ENCODE results near the gene KCNA1.

DNA sequence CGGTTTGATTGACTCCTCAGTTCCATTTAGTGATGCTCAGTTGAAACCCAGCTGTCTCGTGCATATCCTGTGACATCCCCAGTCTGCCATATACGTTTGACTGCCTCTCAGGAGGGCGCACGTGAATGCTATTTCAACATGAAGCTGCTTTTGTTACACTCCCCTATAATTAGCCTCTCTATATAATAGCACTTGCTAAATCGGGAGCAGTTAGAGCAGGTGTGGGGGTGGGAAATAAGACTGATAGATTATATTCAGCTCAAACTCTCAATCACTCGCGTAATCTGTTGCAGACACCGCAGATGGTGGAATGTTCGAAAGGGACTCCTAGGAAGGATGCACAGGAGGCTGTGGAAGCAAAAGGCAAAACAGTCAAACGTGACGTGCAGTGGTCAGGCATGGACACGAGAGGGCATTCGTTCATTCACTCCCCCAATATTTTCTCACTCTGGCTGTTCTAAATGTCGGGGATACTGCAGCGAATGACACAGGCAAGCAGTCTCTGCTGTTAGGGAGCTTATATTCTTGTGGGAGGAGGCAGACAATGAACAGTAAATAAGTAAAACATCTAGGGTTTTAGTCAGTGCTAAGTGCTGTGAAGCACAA, 29.8 kb downstream of the KCNA1 start:
- TF ChIP-seq, protein P1, sequence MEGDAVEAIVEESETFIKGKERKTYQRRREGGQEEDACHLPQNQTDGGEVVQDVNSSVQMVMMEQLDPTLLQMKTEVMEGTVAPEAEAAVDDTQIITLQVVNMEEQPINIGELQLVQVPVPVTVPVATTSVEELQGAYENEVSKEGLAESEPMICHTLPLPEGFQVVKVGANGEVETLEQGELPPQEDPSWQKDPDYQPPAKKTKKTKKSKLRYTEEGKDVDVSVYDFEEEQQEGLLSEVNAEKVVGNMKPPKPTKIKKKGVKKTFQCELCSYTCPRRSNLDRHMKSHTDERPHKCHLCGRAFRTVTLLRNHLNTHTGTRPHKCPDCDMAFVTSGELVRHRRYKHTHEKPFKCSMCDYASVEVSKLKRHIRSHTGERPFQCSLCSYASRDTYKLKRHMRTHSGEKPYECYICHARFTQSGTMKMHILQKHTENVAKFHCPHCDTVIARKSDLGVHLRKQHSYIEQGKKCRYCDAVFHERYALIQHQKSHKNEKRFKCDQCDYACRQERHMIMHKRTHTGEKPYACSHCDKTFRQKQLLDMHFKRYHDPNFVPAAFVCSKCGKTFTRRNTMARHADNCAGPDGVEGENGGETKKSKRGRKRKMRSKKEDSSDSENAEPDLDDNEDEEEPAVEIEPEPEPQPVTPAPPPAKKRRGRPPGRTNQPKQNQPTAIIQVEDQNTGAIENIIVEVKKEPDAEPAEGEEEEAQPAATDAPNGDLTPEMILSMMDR (IDR thresholded peaks at IDR 0.05): no peak
- TF ChIP-seq POLR2A (IDR thresholded peaks at IDR 0.05): no peak

Data from body of pancreas (tissue), 4 donors.